ENCODE results near the gene SIRPA.
"Not testable (repeated sequence)": the region's sequence is repeated elsewhere in the genome, so short reads cannot be mapped to it uniquely, and the experiment has no call there.

Gene SIRPA

GRCh38 chr20:1920252-1920651 is 25.0 kb downstream of the SIRPA start:
- H3K27me3 ChIP-seq (ENCODE audit: control insufficient read depth, low read length): no peaks in the 10 kb centered on the region
- H3K9me3 ChIP-seq (ENCODE audit: control insufficient read depth, insufficient read depth, low read length): no peaks in the 10 kb centered on the region
- no peak overlapping the region for H3K4me3 ChIP-seq (ENCODE audit: low read length)
- no peaks in the 10 kb centered on the region for H3K9me2 ChIP-seq (replicated peaks; ENCODE audit: control insufficient read depth, low read length)
- no peak for TF ChIP-seq EZH2phosphoT487 (IDR thresholded peaks at IDR 0.05; ENCODE audit: borderline replicate concordance, low read length)
- no peaks in the 10 kb centered on the region for H3K79me2 ChIP-seq (ENCODE audit: control insufficient read depth, low read length)
- no peaks in the 10 kb centered on the region for H3K36me3 ChIP-seq (ENCODE audit: control insufficient read depth, low read length)
- no peaks in the 10 kb centered on the region for H3F3A ChIP-seq (ENCODE audit: control insufficient read depth, insufficient read depth)
- H4K20me1 ChIP-seq (ENCODE audit: control insufficient read depth, insufficient read depth, low read depth, low read length): no peaks in the 10 kb centered on the region
- no peaks in the 10 kb centered on the region for H3K4me1 ChIP-seq (ENCODE audit: control insufficient read depth, low read length)
- H3K27ac ChIP-seq (ENCODE audit: low read depth, low read length): no peak overlapping the region
- H3K4me2 ChIP-seq (ENCODE audit: low read length): no peak overlapping the region

DNA sequence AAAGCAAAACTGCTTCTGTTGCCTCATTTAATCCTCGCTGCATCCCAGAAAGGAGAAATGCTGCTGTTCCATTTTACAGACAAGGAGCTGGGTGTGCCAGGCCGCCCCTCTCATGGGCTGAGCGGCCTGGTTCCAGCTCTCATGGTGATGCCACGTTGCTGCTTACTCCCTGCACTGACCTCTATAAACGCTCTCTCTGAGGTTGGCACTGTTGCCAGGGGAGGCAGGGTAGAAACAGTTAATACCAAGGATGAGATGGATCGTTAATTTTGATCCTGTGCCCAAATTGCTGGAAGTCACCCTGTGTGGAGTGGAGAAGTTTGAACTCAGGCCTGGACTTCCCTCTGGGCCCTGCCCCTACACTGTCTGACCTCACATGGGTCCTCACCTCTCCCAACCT is 25.6 kb downstream of the SIRPA start:
- H3K4me2 ChIP-seq (ENCODE audit: low read length): no peak overlapping the region
- TF ChIP-seq, protein P1, sequence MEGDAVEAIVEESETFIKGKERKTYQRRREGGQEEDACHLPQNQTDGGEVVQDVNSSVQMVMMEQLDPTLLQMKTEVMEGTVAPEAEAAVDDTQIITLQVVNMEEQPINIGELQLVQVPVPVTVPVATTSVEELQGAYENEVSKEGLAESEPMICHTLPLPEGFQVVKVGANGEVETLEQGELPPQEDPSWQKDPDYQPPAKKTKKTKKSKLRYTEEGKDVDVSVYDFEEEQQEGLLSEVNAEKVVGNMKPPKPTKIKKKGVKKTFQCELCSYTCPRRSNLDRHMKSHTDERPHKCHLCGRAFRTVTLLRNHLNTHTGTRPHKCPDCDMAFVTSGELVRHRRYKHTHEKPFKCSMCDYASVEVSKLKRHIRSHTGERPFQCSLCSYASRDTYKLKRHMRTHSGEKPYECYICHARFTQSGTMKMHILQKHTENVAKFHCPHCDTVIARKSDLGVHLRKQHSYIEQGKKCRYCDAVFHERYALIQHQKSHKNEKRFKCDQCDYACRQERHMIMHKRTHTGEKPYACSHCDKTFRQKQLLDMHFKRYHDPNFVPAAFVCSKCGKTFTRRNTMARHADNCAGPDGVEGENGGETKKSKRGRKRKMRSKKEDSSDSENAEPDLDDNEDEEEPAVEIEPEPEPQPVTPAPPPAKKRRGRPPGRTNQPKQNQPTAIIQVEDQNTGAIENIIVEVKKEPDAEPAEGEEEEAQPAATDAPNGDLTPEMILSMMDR (IDR thresholded peaks at IDR 0.05; ENCODE audit: low read depth, low read length, poor library complexity, severe bottlenecking): no peak
- no peak for TF ChIP-seq EZH2phosphoT487 (IDR thresholded peaks at IDR 0.05; ENCODE audit: borderline replicate concordance, low read length)
- H3K36me3 ChIP-seq (ENCODE audit: control insufficient read depth, low read length): no peaks in the 10 kb centered on the region
- no peaks in the 10 kb centered on the region for H3K9me3 ChIP-seq (ENCODE audit: control insufficient read depth, insufficient read depth, low read length)
- no peaks in the 10 kb centered on the region for H3K27me3 ChIP-seq (ENCODE audit: control insufficient read depth, low read length)
- no peaks in the 10 kb centered on the region for H3K9me2 ChIP-seq (replicated peaks; ENCODE audit: control insufficient read depth, low read length)
- no peak overlapping the region for H3K27ac ChIP-seq (ENCODE audit: low read depth, low read length)
- H3K79me2 ChIP-seq (ENCODE audit: control insufficient read depth, low read length): no peaks in the 10 kb centered on the region
- no peaks in the 10 kb centered on the region for H3F3A ChIP-seq (ENCODE audit: control insufficient read depth, insufficient read depth)
- no peak overlapping the region for H3K4me3 ChIP-seq (ENCODE audit: low read length)
- no peaks in the 10 kb centered on the region for H4K20me1 ChIP-seq (ENCODE audit: control insufficient read depth, insufficient read depth, low read depth, low read length)
- no peaks in the 10 kb centered on the region for H3K4me1 ChIP-seq (ENCODE audit: control insufficient read depth, low read length)

DNA sequence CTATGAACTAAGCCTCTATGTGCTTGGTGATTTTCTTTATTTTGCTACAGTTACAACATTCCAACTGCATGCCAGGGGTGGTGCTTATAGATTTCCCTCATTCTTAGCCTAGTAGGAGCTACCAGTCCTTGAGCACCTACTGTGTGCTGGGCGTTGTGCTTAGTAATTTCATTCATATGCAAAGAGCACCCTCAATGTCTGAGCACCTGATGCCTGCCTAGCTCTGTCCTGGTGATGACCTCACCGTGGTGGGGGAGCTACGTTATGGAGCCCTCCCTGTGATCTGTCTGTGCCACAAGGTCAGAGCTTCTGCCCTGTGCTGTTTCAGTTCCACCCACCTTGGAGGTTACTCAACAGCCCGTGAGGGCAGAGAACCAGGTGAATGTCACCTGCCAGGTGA is 26.8 kb downstream of the SIRPA start:
- H3K36me3 ChIP-seq (ENCODE audit: control insufficient read depth, low read length); H4K20me1 ChIP-seq (ENCODE audit: control insufficient read depth, insufficient read depth, low read depth, low read length); H3K9me2 ChIP-seq (replicated peaks; ENCODE audit: control insufficient read depth, low read length); H3K79me2 ChIP-seq (ENCODE audit: control insufficient read depth, low read length); H3K9me3 ChIP-seq (ENCODE audit: control insufficient read depth, insufficient read depth, low read length); H3K27ac ChIP-seq (ENCODE audit: low read depth, low read length); H3K4me2 ChIP-seq (ENCODE audit: low read length); H3K4me3 ChIP-seq (ENCODE audit: low read length); H3F3A ChIP-seq (ENCODE audit: control insufficient read depth, insufficient read depth); H3K4me1 ChIP-seq (ENCODE audit: control insufficient read depth, low read length); H3K27me3 ChIP-seq (ENCODE audit: control insufficient read depth, low read length): not testable (repeated sequence)

DNA sequence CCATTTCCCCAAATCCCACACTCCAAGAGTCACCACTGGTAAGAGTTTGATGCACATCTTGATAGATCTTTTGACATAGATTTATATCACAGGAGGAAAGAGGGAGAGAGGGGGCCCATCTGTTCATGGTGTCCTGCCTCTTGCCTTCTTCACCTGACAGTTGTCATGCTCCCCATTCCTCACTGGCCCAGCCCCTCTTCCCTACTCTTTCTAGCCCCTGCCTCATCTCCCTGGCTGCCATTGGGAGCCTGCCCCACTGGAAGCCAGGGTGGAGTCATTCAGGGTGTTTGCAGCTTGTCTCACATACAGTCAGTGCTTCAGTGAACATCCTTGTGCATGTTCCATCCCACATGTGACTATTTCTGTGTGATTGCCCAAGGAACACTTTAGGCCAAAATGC is 27.6 kb downstream of the SIRPA start:
- no peaks in the 10 kb centered on the region for H3K36me3 ChIP-seq (ENCODE audit: control insufficient read depth, low read length)
- no peaks in the 10 kb centered on the region for H3K4me1 ChIP-seq (ENCODE audit: control insufficient read depth, low read length)
- no peaks in the 10 kb centered on the region for H3F3A ChIP-seq (ENCODE audit: control insufficient read depth, insufficient read depth)

More for the DNA sequence above, 27.6 kb downstream of the SIRPA start:
- no peak overlapping the region for H3K4me3 ChIP-seq (ENCODE audit: low read length)
- H3K27ac ChIP-seq (ENCODE audit: low read depth, low read length): no peak overlapping the region
- TF ChIP-seq, protein P1 (IDR thresholded peaks at IDR 0.05; ENCODE audit: low read depth, low read length, poor library complexity, severe bottlenecking): no peak
- TF ChIP-seq EZH2phosphoT487 (IDR thresholded peaks at IDR 0.05; ENCODE audit: borderline replicate concordance, low read length): no peak
- no peaks in the 10 kb centered on the region for H4K20me1 ChIP-seq (ENCODE audit: control insufficient read depth, insufficient read depth, low read depth, low read length)
- no peaks in the 10 kb centered on the region for H3K27me3 ChIP-seq (ENCODE audit: control insufficient read depth, low read length)
- H3K4me2 ChIP-seq (ENCODE audit: low read length): no peak overlapping the region
- H3K9me2 ChIP-seq (replicated peaks; ENCODE audit: control insufficient read depth, low read length): no peaks in the 10 kb centered on the region
- H3K9me3 ChIP-seq (ENCODE audit: control insufficient read depth, insufficient read depth, low read length): no peaks in the 10 kb centered on the region
- H3K79me2 ChIP-seq (ENCODE audit: control insufficient read depth, low read length): no peaks in the 10 kb centered on the region
